Tibial nerve (tissue), 3 donors: ENCODE results near the gene TJP1.

Experiments used
- CTCF ChIP-seq, 5 experiments: fragments of 200-600 bp in 3 of 5; fragments of 450-650 bp in 2 of 5; sonication (generic) in 3 of 5; IDR thresholded peaks; one replicate each; pipeline ENCODE4 v1.5.1; 2016 to 2019; ENCODE audit warnings: antibody characterized with exemption in 5 of 5, mild to moderate bottlenecking in 3 of 5, moderate library complexity in 2 of 5
- POLR2A ChIP-seq, 2 donors: fragments of 450-650 bp; IDR thresholded peaks; one replicate each; pipeline ENCODE4 v1.6.1; 2017; ENCODE audit warnings: antibody characterized with exemption in 2 of 2, mild to moderate bottlenecking in 2 of 2, moderate library complexity in 2 of 2

GRCh38 chr15:29695489-29696167 is 126.6 kb downstream of the TJP1 start:
- TF ChIP-seq CTCF (IDR thresholded peaks at IDR 0.05) (no peak), POLR2A (IDR thresholded peaks at IDR 0.05) (no peak)
